ENCODE results near the gene MGMT.

- TF ChIP-seq CTCF (IDR thresholded peaks at IDR 0.05), result no peak
- TF ChIP-seq POLR2A (IDR thresholded peaks at IDR 0.05), result no peak
- no peak for TF ChIP-seq EP300 (IDR thresholded peaks at IDR 0.05)
Measured at GRCh38 chr10:129550658-129551057, 83.6 kb downstream of the MGMT start.

Measured in ovary (tissue), 3 donors.